SK-MEL-5 (cell line): ENCODE measurements around the gene SLC9A3. TPM values are rescaled to one million over a fixed set of nuclear protein-coding genes. Genes with fewer than 3 reads are reported as not detected.

ENCODE experiments used
- DNase-seq: peaks from one replicate; pipeline ENCODE4 v3.0.0-alpha.2; 2016; ENCODE audit warnings: low read depth, low spot score
- in situ Hi-C: cut with HindIII; loops from 2 replicates; pipeline ENCODE4 v1.10.0; 2016; ENCODE audit warnings: low sequenced_read_pairs, high pct_unique_total_duplicates, low pct_unique_long_range_greater_than_20kb
- total RNA-seq: library from RNA; depleted of rRNA; stranded (reverse); fragments of >200 nt; shearing (Covaris generic); gene quantifications from 2 replicates; pipeline ENCODE4 v1.2.3, GENCODE V29; 2014

SLC9A3 gene
- total RNA-seq, 1 experiment from 2014 or later = 3.3 TPM

DNA sequence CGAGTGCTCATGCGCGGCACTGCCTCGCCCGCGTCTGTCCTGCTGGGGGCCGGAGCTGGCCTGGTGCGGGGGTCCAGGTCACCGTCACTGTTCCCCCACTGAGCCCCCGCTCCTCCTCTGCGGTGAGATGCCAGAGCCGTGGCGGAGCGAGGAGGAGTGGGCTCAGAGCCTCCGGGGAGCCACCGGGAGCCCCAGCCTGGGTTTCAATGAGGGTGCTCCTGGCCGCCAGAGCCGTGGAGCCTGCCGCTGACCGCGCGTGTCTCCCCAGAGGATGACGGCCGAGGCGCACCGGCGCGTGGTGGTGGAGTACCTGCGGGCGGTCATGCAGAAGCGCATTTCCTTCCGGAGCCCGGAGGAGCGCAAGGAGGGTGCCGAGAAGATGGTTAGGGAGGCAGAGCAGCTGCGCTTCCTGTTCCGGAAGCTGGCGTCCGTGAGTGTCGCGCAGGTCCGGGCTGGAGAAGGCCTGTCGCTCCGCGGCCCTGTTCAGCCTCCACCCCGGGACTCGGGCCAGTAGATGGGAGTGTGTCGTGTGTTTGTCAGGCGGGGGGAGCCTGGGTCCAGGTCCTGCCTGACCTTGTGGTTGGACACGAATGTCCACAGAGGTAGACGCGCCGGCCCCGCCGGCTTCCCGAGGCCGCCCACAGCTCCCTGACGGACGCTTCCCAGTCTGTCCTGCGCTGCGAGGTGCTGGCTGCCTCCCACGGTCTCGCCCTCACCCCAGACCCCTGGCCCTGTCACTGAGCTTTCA, 59.2 kb downstream of the SLC9A3 start:
- in situ Hi-C loops = no loop called here
- DNase-seq = no peak

DNA sequence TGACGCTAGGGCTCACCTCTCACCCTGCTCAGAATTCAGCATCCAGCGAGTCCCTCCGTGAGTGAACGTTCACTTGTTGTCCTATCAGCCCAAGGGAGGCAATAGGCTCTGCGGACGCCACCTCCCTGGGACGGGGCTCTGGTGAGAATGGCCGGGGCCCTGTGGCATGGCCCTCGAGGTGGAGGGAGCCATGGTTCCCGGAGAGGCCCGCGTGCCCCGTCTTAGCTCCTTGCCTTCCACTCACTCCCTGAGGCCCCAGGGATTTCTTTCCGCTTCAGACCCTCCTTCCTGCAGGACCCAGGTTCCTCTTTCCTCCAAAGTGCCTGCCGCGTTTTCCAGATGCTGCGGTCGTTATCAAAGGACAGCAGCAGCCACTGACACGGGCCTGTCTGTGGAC, 59.8 kb downstream of the SLC9A3 start:
- in situ Hi-C loops = no loop called here
- DNase-seq = no peak

DNA sequence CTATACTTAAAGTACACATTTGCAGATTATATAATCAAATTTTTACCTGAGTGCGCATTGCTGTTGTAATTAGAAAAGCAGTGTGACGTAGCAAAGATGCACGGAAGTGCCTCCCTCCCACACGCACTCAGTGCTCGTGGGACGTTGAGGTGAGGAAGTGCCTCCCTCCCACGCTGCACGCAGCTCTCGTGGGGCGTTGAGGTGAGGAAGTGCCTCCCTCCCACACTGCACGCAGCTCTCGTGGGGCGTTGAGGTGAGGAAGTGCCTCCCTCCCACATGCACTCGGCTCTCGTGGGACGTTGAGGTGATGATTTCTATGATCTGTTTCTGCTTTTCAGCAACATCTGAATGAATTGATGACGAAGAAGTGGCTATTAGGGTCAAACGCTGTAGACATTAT, 60.3 kb downstream of the SLC9A3 start:
- in situ Hi-C loops = no loop called here
- DNase-seq = no peak

DNA sequence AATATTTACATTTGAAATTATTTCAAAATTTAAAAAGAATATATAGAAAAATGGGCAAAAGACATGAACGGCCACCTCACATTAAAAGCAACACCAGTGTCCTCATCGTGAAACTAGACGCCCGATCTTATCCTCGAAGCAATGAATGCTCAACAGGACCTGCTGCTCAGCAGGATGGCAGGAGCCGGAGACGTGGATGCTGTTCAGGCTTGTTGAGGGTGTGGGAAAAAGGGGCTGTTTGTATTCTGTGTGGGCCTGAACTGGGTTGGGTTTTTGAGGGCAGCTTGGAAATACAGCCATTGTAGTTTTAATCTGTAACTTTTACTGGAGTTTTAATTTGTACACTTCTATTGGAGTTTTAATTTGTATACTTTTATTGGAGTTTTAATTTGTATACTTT, 60.9 kb downstream of the SLC9A3 start:
- DNase-seq = no peak
- in situ Hi-C loops = no loop called here

DNA sequence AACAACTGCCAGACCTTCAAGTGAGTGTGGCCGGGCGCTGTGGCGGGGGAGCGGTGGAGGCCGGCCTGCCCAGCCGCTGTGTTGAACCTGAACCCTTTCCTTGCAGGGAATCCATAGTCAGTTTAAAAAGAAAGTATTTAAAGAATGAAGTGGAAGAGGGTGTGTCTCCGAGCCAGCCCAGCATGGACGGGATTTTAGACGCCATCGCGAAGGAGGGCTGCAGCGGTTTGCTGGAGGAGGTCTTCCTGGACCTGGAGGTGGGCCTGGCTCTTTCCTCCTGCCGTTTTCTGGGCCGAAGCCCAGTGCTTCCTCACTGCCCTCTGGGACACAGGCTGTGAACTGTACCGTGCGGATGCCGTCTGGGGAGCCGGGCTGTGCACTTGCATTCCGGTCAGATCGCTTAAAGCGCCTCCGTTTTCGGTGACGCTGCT, 62.2 kb downstream of the SLC9A3 start:
- DNase-seq = no peak
- in situ Hi-C loops = no loop called here

GRCh38 chr5:460273-460625, 64.0 kb downstream of the SLC9A3 start:
- in situ Hi-C loops = no loop called here
- DNase-seq = no peak

- in situ Hi-C loops = no loop called here
- no peak for DNase-seq
Measured at GRCh38 chr5:459562-460272, 64.5 kb downstream of the SLC9A3 start.

DNA sequence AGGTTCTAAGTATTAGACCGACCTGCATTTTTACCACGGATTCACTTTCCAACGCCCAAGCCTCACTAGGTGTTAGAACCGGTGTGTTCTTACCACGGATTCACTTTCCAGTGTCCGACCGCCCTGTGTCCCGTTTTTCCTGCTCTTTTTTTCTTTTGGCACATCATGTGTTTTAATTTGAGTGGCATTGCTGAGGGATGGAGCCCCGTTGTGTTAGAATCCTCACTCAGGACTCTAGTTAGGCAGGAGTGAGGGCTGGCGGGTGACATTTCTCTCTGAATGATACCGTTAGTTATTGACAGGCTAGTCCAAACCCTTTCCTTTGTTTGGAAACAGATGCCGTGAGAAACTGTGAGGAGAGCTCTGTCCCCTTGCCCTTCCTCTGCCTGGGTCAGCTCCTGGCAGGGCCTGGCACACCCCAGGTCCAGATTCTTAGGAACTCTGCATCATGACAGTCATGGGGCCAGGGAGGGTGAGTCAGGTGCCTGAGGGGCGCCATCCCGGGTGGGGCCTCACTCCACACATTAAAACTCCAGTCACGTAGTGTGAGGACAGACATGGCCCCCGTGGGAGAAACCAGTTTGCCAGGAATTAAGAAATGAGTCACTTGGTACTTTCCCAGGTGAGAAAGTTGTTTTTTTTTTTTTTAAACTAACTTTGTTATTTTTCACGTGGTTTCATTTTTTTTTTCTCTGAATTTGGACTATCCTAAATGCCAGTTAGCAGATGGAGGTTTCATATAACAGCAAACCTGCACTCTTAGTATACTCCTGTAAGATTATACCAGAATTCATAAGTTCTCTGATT, 65.5 kb downstream of the SLC9A3 start:
- DNase-seq = peak; percentile 43
- in situ Hi-C loops = no loop called here

DNA sequence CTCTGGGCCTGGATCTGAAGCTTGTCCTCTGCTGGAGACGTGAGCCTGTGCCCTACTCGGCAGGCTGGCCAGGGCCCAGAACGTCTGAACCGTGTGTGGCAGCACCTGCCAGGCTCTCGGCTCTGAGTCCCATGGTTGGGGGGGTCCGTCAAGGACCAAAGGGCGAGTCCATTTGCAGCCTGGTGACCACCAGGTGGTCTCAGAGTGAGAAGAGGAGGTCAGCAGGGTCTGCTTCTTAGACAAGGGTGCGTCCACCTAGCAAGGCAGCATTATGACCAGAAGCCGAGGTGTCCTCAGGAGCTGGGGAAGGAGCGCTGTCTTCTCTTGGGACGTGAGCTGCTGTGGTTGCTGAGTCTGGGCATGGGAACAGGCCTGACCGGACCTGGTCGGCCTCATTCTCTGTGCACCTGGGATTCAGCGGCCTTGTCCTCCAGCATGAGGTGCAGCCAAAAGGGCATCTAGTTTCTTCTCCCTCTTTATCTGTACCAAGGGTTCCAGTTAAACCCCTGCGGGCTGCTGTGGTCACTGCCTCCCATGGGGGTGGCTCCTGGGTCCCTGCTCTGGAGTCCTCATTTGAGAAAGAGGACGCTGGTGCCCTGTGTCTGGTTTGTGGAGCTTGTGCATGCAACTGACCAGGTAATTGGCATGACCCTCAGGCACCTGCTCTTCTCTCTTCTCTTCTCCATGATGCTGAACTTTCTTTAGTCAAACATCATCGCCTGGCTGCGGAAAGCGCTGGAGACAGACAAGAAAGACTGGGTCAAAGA, 66.9 kb downstream of the SLC9A3 start:
- in situ Hi-C loops = no loop called here

GRCh38 chr5:456351-457194, 67.7 kb downstream of the SLC9A3 start:
- in situ Hi-C loops = no loop called here
- DNase-seq = no peak

More for the DNA sequence above, 66.9 kb downstream of the SLC9A3 start:
- DNase-seq = no peak

- in situ Hi-C loops = no loop called here
- no peak for DNase-seq
Measured at GRCh38 chr5:455806-456205, 68.4 kb downstream of the SLC9A3 start.

GRCh38 chr5:454936-455335, 69.3 kb downstream of the SLC9A3 start:
- DNase-seq = no peak
- in situ Hi-C loops = no loop called here

DNA sequence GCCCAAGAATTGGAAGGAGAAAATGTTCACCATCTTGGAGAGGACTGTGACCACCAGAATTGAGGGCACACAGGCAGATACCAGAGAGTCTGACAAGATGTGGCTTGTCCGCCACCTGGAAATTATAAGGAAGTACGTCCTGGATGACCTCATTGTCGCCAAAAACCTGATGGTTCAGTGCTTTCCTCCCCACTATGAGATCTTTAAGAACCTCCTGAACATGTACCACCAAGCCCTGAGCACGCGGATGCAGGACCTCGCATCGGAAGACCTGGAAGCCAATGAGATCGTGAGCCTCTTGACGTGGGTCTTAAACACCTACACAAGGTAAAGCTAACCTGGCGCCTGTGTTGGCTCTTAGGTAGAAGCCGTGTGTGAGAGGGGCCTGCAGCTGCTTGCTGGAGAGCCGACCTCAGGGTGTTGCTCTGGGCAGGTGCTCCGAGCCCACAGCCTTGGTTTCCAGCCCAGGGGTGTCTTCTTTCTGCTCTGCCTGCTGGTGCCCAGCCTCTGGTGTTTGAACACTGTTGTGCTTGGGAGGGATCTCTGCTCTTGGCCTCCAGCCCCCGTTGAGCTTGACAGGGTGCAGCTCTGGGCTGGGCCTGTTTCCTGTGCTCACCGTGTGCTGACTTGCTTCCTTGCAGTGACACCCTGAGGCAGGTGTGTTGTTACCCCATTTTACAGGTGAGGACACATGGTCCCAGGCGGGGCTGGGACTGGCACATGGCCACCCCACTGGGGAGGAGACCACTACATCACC, 70.3 kb downstream of the SLC9A3 start:
- in situ Hi-C loops = no loop called here
- DNase-seq = no peak

DNA sequence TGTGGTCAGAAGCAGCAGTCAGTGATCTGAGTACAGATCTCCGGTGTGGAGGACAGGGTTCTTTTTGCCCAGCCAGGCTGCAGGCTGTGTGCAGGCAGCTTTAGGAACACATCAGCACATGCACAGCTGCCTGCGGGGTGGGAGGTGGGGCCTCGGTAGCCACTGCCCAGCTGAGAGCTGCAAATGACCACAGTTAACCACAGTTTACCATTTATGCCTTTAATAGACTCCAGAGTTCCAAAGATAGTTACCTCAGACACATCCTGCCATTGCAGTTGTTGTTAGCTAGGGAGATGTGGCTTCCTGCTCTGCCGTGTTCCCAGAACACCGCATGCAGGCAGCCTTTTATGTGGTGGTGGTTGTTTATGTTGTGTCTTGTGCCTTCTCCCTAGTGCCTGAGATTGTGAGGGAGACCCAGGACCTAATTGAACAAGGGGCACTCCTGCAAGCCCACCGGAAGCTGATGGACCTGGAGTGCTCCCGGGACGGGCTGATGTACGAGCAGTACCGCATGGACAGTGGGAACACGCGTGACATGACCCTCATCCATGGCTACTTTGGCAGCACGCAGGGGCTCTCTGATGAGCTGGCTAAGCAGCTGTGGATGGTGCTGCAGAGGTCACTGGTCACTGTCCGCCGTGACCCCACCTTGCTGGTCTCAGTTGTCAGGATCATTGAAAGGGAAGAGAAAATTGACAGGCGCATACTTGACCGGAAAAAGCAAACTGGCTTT, 71.1 kb downstream of the SLC9A3 start:
- no peak for DNase-seq
- in situ Hi-C loops = no loop called here

GRCh38 chr5:451587-452458, 72.4 kb downstream of the SLC9A3 start:
- no peak for DNase-seq
- in situ Hi-C loops = no loop called here
